Measurements from ENCODE around the gene KNDC1. TPM values are rescaled to one million over a fixed set of nuclear protein-coding genes. Genes with fewer than 3 reads are reported as not detected.
"Not testable (repeated sequence)": the region's sequence is repeated elsewhere in the genome, so short reads cannot be mapped to it uniquely, and the experiment has no call there.

The KNDC1 gene
- polyA plus RNA-seq, 4 donors, result 0.37 to 18.6 TPM; not detected in 2

- H3K27ac ChIP-seq (ENCODE audit: low read depth in 1 of 3, low read length in 2 of 3), result peak overlapping the region in 1 of 3 donors; percentile 30
- peaks cover 0 to 16% (median 0%) of the 10 kb centered on the region in 3 donors for H3K4me1 ChIP-seq (ENCODE audit: control insufficient read depth in 3 of 3, insufficient read depth in 2 of 3, low read depth in 1 of 3, low read length in 2 of 3)
- no peaks in the 10 kb centered on the region for H3K36me3 ChIP-seq (ENCODE audit: control insufficient read depth in 3 of 3, insufficient read depth in 2 of 3, low read depth in 1 of 3, low read length in 3 of 3)
- no peaks in the 10 kb centered on the region for H3K9me3 ChIP-seq (ENCODE audit: control insufficient read depth in 2 of 2, insufficient read depth in 1 of 2, low read depth in 1 of 2, low read length in 1 of 2)
- FAIRE-seq (no peak), DNase-seq (peak in 1 of 2 donors; percentile 16)
- WGBS, 3 donors, result 68 to 81% (median 73%) methylated on average over 24 of the region's 24 CpGs
- H3K4me3 ChIP-seq (ENCODE audit: low read depth in 1 of 3, low read length in 3 of 3), result no peak overlapping the region
- peaks cover 0 to 3% (median 2%) of the 10 kb centered on the region in 3 donors for H3K27me3 ChIP-seq (ENCODE audit: control insufficient read depth in 3 of 3, insufficient read depth in 3 of 3, low read length in 3 of 3)
Measured at GRCh38 chr10:133142523-133143199, 17.4 kb upstream of the KNDC1 start.

- DNase-seq (peak in 1 of 2 donors; percentile 72), FAIRE-seq (no peak)
- Histone ChIP-seq H3K9me3 (ENCODE audit: control insufficient read depth in 2 of 2, insufficient read depth in 1 of 2, low read depth in 1 of 2, low read length in 1 of 2) (no peaks in the 10 kb centered on the region), H3K4me1 (ENCODE audit: control insufficient read depth in 3 of 3, insufficient read depth in 2 of 3, low read depth in 1 of 3, low read length in 2 of 3) (peaks cover 0 to 16% (median 0%) of the 10 kb centered on the region in 3 donors), H3K36me3 (ENCODE audit: control insufficient read depth in 3 of 3, insufficient read depth in 2 of 3, low read depth in 1 of 3, low read length in 3 of 3) (no peaks in the 10 kb centered on the region), H3K27ac (ENCODE audit: low read depth in 1 of 3, low read length in 2 of 3) (peak overlapping the region in 1 of 3 donors; percentile 60), H3K4me3 (ENCODE audit: low read depth in 1 of 3, low read length in 3 of 3) (no peak overlapping the region), H3K27me3 (ENCODE audit: control insufficient read depth in 3 of 3, insufficient read depth in 3 of 3, low read length in 3 of 3) (peaks cover 0 to 3% (median 2%) of the 10 kb centered on the region in 3 donors)
- 20 to 63% (median 28%) methylated on average over 10 of the region's 10 CpGs for WGBS, 3 donors
Measured at GRCh38 chr10:133143200-133143533, 16.9 kb upstream of the KNDC1 start.

- H3K4me1 ChIP-seq (ENCODE audit: control insufficient read depth in 3 of 3, insufficient read depth in 2 of 3, low read depth in 1 of 3, low read length in 2 of 3), result peaks cover 0 to 16% (median 0%) of the 10 kb centered on the region in 3 donors
- FAIRE-seq, result no peak
- no peak for DNase-seq
Measured at GRCh38 chr10:133143546-133143945, 16.5 kb upstream of the KNDC1 start.

DNA sequence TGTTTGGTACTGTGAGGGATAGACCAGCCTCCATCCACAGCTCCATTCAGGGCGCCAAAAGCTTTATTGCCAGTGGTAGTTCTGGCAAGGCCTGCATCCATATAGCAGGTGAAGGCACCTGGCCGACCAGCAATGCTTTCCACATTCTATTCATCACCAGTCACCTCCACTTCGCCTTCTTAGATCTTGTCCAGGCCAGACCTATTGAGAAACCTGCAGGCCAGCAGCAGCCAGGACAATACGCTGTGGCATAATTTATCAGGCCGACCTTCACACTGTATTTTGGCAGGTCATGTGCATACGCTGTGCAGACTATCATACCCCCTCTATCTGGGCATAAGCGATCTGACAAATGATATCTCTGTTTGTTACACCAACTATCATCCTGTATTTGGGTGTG is 15.2 kb upstream of the KNDC1 start:
- Histone ChIP-seq H3K27ac (ENCODE audit: low read depth in 1 of 3, low read length in 2 of 3) (no peak overlapping the region), H3K4me3 (ENCODE audit: low read depth in 1 of 3, low read length in 3 of 3) (no peak overlapping the region), H3K27me3 (ENCODE audit: control insufficient read depth in 3 of 3, insufficient read depth in 3 of 3, low read length in 3 of 3) (peaks cover 0 to 3% (median 2%) of the 10 kb centered on the region in 3 donors), H3K4me1 (ENCODE audit: control insufficient read depth in 3 of 3, insufficient read depth in 2 of 3, low read depth in 1 of 3, low read length in 2 of 3) (peaks cover 0 to 16% (median 0%) of the 10 kb centered on the region in 3 donors), H3K36me3 (ENCODE audit: control insufficient read depth in 3 of 3, insufficient read depth in 2 of 3, low read depth in 1 of 3, low read length in 3 of 3) (no peaks in the 10 kb centered on the region), H3K9me3 (ENCODE audit: control insufficient read depth in 2 of 2, insufficient read depth in 1 of 2, low read depth in 1 of 2, low read length in 1 of 2) (no peaks in the 10 kb centered on the region)
- no peak for FAIRE-seq
- DNase-seq, result no peak
- 78 to 88% (median 83%) methylated on average over 7 of the region's 7 CpGs for WGBS, 3 donors

More at GRCh38 chr10:133143546-133143945, 16.5 kb upstream of the KNDC1 start:
- no peaks in the 10 kb centered on the region for H3K36me3 ChIP-seq (ENCODE audit: control insufficient read depth in 3 of 3, insufficient read depth in 2 of 3, low read depth in 1 of 3, low read length in 3 of 3)
- no peak overlapping the region for H3K4me3 ChIP-seq (ENCODE audit: low read depth in 1 of 3, low read length in 3 of 3)
- WGBS, 3 donors, result 23 to 55% (median 29%) methylated on average over 9 of the region's 9 CpGs
- H3K27me3 ChIP-seq (ENCODE audit: control insufficient read depth in 3 of 3, insufficient read depth in 3 of 3, low read length in 3 of 3), result peaks cover 0 to 3% (median 2%) of the 10 kb centered on the region in 3 donors
- no peaks in the 10 kb centered on the region for H3K9me3 ChIP-seq (ENCODE audit: control insufficient read depth in 2 of 2, insufficient read depth in 1 of 2, low read depth in 1 of 2, low read length in 1 of 2)
- H3K27ac ChIP-seq (ENCODE audit: low read depth in 1 of 3, low read length in 2 of 3), result peak overlapping the region in 1 of 3 donors; percentile 60

GRCh38 chr10:133150226-133150625 is 9.8 kb upstream of the KNDC1 start:
- Histone ChIP-seq H3K27ac (ENCODE audit: low read depth in 1 of 3, low read length in 2 of 3) (no peak overlapping the region), H3K27me3 (ENCODE audit: control insufficient read depth in 3 of 3, insufficient read depth in 3 of 3, low read length in 3 of 3) (peaks cover 0 to 5% (median 0%) of the 10 kb centered on the region in 3 donors), H3K4me3 (ENCODE audit: low read depth in 1 of 3, low read length in 3 of 3) (no peak overlapping the region), H3K36me3 (ENCODE audit: control insufficient read depth in 3 of 3, insufficient read depth in 2 of 3, low read depth in 1 of 3, low read length in 3 of 3) (no peaks in the 10 kb centered on the region), H3K4me1 (ENCODE audit: control insufficient read depth in 3 of 3, insufficient read depth in 2 of 3, low read depth in 1 of 3, low read length in 2 of 3) (peaks cover 0 to 14% (median 0%) of the 10 kb centered on the region in 3 donors), H3K9me3 (ENCODE audit: control insufficient read depth in 2 of 2, insufficient read depth in 1 of 2, low read depth in 1 of 2, low read length in 1 of 2) (peaks cover 0 to 9% of the 10 kb centered on the region in 2 donors)
- DNase-seq, result no peak
- FAIRE-seq, result no peak
- 93 to 96% (median 93%) methylated on average over 8 of the region's 8 CpGs for WGBS, 3 donors

DNA sequence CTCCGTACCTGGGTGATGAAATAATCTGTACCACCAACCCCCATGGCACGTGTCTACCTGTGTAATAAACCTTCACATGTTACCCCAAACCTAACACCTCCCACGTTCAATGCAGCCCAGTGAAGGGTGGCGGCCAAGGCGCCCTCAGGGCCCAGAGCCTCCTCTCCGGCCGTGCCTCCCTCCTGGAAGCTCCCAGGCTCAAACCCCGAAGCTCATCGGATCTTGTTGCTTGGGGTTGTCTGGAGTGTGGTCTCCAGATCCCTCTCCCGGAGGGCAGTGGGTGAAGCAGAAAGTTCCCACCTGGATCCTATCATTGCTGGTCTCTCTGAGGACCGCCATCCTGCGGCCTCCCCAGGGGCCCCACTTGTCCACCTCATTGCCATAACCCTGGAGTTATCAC is 9.4 kb upstream of the KNDC1 start:
- no peak overlapping the region for H3K4me3 ChIP-seq (ENCODE audit: low read depth in 1 of 3, low read length in 3 of 3)
- H3K27ac ChIP-seq (ENCODE audit: low read depth in 1 of 3, low read length in 2 of 3), result peak overlapping the region in 1 of 3 donors; percentile 80
- H3K27me3 ChIP-seq (ENCODE audit: control insufficient read depth in 3 of 3, insufficient read depth in 3 of 3, low read length in 3 of 3), result peaks cover 0 to 5% (median 0%) of the 10 kb centered on the region in 3 donors
- H3K9me3 ChIP-seq (ENCODE audit: control insufficient read depth in 2 of 2, insufficient read depth in 1 of 2, low read depth in 1 of 2, low read length in 1 of 2), result peaks cover 0 to 9% of the 10 kb centered on the region in 2 donors
- H3K36me3 ChIP-seq (ENCODE audit: control insufficient read depth in 3 of 3, insufficient read depth in 2 of 3, low read depth in 1 of 3, low read length in 3 of 3), result no peaks in the 10 kb centered on the region
- FAIRE-seq (no peak), DNase-seq (no peak)
- H3K4me1 ChIP-seq (ENCODE audit: control insufficient read depth in 3 of 3, insufficient read depth in 2 of 3, low read depth in 1 of 3, low read length in 2 of 3), result peaks cover 0 to 14% (median 0%) of the 10 kb centered on the region in 3 donors
- WGBS, 3 donors, result 84 to 90% (median 88%) methylated on average over 12 of the region's 12 CpGs

DNA sequence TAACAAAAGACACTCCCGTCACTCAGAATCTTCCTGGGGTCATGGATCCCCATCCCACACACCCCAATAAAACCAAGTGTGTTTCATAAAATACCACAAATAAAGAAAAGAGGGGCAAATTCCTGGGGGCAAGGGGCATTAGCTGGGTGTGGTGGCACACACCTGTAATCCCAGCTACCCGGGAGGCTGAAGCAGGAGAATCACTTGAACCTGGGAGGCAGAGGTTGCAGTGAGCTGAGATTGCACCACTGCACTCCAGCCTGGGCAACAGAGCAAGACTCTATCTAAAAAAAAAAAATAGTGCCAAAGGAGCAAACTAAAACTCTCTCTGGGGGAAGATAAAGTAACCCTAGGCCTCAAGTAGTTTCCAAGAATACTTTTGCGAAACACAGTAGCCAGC is 8.9 kb upstream of the KNDC1 start:
- H3K9me3 ChIP-seq (ENCODE audit: control insufficient read depth in 2 of 2, insufficient read depth in 1 of 2, low read depth in 1 of 2, low read length in 1 of 2); H3K4me3 ChIP-seq (ENCODE audit: low read depth in 1 of 3, low read length in 3 of 3); FAIRE-seq; H3K36me3 ChIP-seq (ENCODE audit: control insufficient read depth in 3 of 3, insufficient read depth in 2 of 3, low read depth in 1 of 3, low read length in 3 of 3); H3K27me3 ChIP-seq (ENCODE audit: control insufficient read depth in 3 of 3, insufficient read depth in 3 of 3, low read length in 3 of 3); DNase-seq: not testable (repeated sequence)
- Histone ChIP-seq H3K27ac (ENCODE audit: low read depth in 1 of 3, low read length in 2 of 3) (peak overlapping the region in 1 of 3 donors; percentile 80), H3K4me1 (ENCODE audit: control insufficient read depth in 3 of 3, insufficient read depth in 2 of 3, low read depth in 1 of 3, low read length in 2 of 3) (peaks cover 0 to 14% (median 0%) of the 10 kb centered on the region in 3 donors)
- 77 to 95% (median 84%) methylated on average over 3 of the region's 3 CpGs for WGBS, 3 donors

DNA sequence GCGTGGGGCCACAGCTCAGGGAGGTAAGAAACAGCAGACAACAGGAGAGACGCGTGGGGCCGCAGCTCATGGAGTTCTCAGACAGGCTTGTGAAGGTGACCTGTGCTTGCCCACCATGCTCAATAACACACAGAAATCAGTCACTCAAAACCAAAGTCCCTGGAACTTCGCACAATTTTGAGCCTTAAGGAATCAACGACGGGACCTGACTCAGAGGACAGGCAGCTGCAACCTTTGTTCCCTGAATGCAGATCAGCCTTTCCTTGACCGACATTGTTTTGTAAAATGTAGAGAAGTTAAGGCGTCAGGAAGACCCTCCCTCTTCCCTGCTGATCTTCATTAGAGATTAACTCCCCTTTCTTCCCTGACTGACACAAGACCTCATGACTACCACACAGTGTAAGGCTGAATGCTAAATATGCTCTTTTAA is 8.5 kb upstream of the KNDC1 start:
- peaks cover 0 to 14% (median 0%) of the 10 kb centered on the region in 3 donors for H3K4me1 ChIP-seq (ENCODE audit: control insufficient read depth in 3 of 3, insufficient read depth in 2 of 3, low read depth in 1 of 3, low read length in 2 of 3)
- H3K4me3 ChIP-seq (ENCODE audit: low read depth in 1 of 3, low read length in 3 of 3), result no peak overlapping the region
- DNase-seq (peak in 1 of 2 donors; percentile 74), FAIRE-seq (no peak)
- peaks cover 0 to 2% (median 0%) of the 10 kb centered on the region in 3 donors for H3K27me3 ChIP-seq (ENCODE audit: control insufficient read depth in 3 of 3, insufficient read depth in 3 of 3, low read length in 3 of 3)
- no peaks in the 10 kb centered on the region for H3K36me3 ChIP-seq (ENCODE audit: control insufficient read depth in 3 of 3, insufficient read depth in 2 of 3, low read depth in 1 of 3, low read length in 3 of 3)
- 11 to 29% (median 22%) methylated on average over 9 of the region's 9 CpGs for WGBS, 3 donors
- H3K9me3 ChIP-seq (ENCODE audit: control insufficient read depth in 2 of 2, insufficient read depth in 1 of 2, low read depth in 1 of 2, low read length in 1 of 2), result peaks cover 0 to 9% of the 10 kb centered on the region in 2 donors
- peak overlapping the region in 1 of 3 donors; percentile 80 for H3K27ac ChIP-seq (ENCODE audit: low read depth in 1 of 3, low read length in 2 of 3)

Measured in small intestine (tissue), 7 donors.